Measurements from ENCODE around the gene ZNF608. TPM values are rescaled to one million over a fixed set of nuclear protein-coding genes. Genes with fewer than 3 reads are reported as not detected.
A peak's percentile ranks its signal among the peaks of the same experiment; 100 is the strongest.

Gene ZNF608
- total RNA-seq, 1 experiment from 2014 or later: 58.7 TPM

DNA sequence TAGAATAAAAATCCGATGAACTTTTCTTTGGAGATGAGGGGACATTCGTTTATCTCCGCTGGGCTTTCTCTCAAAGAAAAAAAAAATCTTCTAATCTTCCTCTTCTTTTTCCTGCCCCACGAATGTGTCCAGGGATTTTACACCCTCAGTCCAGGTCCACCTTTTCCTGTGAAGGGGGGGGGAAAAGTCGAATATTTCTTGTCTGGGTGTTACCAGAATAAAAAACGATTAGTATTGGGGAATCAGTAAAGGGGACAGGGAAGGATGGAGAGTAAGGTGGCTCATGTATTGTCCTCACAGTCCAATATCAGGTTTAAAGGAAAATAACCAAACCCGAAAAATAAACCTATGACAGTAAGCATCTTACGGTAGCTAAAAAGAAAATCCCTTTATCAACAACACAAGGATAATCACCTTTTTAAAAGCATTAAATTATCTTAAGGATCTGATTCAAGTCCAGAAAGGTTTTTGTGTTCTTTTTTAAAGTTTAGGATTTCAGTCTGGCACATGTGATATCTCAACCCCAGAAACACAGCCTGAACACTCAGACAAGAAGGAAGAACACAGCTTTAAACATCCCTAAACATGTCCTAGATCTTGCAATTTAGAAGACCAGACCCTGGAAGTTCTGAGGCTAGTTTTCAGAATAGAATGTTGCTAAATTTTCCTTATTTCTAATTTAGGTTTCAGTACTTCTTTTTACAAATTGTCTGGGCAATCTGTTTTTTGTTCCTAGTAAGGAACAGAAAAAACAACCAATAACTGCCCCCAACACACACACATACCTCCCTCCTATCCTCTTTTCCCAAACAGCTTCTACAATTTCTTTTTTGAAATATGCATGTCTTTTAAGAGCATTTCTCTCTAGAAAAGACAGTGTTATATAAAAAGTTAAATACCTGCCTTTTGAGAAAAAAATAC, 1.2 kb downstream of the ZNF608 start:
- no peak for DNase-seq
- H3K36me3 ChIP-seq (replicated peaks; ENCODE audit: control insufficient read depth, insufficient read depth, low read length): no peaks in the 10 kb centered on the region
- H3K27me3 ChIP-seq (ENCODE audit: control insufficient read depth, insufficient read depth, low read length): no peaks in the 10 kb centered on the region
- peak overlapping the region; percentile 77 for H3K4me3 ChIP-seq (ENCODE audit: insufficient read depth, low read depth, low read length)

DNA sequence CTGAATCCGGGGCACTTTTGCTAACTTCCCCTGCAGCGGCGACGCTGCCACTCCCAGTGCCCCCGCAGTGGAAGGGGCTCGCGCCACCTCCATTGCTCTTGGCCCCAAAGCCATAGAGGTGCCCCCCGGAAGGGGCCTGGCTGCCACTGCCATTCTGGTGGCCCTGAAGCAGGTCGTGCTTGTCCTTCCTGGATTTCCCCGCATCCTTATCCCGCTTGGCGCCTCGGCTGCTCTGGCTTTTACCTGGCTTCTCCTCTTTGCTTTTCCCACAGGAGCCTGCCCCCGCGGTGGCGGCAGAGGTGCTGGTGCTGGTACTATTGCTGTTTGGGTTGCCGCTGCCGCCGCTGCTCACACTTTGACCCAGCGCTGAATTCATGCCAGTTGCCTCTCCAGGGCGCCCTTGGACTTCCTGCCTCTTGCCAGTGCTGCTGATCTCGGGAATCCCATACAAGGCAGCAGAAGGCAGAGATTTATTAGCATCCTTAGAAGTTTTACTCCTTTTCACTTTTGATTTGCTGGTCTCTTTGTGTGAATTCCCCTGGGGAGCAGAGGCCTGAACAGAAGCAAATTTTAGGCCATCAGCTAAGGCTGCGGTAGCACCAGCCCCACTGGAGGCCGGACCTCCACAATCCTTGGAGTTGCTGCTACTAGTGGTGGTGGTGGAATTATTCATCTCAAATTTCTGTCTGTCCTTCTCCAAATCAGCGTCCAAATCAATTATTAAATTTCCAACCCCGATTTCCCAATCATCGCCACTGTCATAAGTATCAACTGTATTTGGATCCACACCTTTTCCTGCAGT, 2.1 kb downstream of the ZNF608 start:
- DNase-seq: peak; percentile 38
- Histone ChIP-seq H3K4me3 (ENCODE audit: insufficient read depth, low read depth, low read length) (peak overlapping the region; percentile 77), H3K36me3 (replicated peaks; ENCODE audit: control insufficient read depth, insufficient read depth, low read length) (no peaks in the 10 kb centered on the region), H3K27me3 (ENCODE audit: control insufficient read depth, insufficient read depth, low read length) (no peaks in the 10 kb centered on the region)

DNA sequence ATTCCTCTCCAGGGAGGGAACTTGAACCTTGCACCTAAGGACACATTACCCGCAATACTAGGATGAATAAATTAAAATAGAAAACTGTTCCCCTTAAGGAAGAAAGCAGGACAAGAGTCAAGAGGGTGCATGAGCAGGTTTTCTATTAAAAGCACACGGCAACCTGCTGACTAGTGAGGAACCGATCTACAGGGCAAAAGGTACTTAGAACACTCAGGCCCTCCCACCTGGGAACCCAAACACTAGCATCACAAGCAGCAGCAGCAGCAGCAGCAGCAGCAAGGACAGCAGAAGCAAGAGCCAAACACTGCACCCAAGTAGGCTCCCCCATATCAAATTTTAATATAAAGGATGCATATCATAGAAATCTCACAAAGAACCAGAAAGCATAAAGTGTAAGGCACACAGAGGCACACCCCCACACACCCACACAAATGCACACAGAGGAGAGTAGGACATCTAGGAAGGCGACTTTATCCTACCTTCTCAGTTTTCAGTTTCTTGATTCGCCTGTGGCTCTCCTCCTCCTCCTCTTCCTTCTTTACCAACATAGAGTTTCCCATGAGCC, 2.8 kb downstream of the ZNF608 start:
- no peak for DNase-seq
- Histone ChIP-seq H3K4me3 (ENCODE audit: insufficient read depth, low read depth, low read length) (peak overlapping the region; percentile 77), H3K27me3 (ENCODE audit: control insufficient read depth, insufficient read depth, low read length) (no peaks in the 10 kb centered on the region)

DNA sequence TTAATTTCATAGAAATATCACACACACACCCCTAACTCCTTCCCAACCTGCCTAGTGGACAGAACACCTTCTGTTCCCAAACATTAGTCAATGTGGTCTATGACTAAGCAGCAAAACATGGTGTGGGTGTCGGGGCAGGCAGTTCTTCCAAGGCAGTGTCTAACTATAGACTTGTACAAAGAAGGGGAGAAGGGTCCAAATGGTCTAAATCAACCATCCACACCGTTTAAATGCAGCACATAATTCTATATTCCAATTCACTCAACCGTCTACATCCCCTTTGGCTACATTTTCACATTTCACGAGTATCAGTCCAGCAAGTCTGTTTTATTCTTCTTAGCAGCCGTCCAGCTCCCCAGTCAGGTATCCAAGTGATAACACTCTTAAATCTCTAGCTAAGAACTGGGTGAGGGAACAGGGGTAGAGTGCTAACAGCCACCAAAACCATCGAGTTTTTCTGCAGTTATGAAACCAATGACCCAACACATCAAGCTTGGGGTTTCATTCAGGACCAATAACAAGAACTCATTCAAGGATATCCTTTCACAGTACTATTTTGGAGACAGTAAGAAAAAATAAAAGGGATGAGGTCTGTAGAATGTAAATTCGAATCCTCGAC, 3.3 kb downstream of the ZNF608 start:
- Histone ChIP-seq H3K27me3 (ENCODE audit: control insufficient read depth, insufficient read depth, low read length) (no peaks in the 10 kb centered on the region), H3K36me3 (replicated peaks; ENCODE audit: control insufficient read depth, insufficient read depth, low read length) (no peaks in the 10 kb centered on the region), H3K4me3 (ENCODE audit: insufficient read depth, low read depth, low read length) (peak overlapping the region; percentile 77)
- no peak for DNase-seq

More for the DNA sequence above, 2.8 kb downstream of the ZNF608 start:
- no peaks in the 10 kb centered on the region for H3K36me3 ChIP-seq (replicated peaks; ENCODE audit: control insufficient read depth, insufficient read depth, low read length)

GRCh38 chr5:124742521-124742920, 3.9 kb downstream of the ZNF608 start:
- Histone ChIP-seq H3K27me3 (ENCODE audit: control insufficient read depth, insufficient read depth, low read length) (no peaks in the 10 kb centered on the region), H3K36me3 (replicated peaks; ENCODE audit: control insufficient read depth, insufficient read depth, low read length) (no peaks in the 10 kb centered on the region), H3K4me3 (ENCODE audit: insufficient read depth, low read depth, low read length) (peak overlapping the region; percentile 14; the same call in 1 of the 2 replicates)
- no peak for DNase-seq

DNA sequence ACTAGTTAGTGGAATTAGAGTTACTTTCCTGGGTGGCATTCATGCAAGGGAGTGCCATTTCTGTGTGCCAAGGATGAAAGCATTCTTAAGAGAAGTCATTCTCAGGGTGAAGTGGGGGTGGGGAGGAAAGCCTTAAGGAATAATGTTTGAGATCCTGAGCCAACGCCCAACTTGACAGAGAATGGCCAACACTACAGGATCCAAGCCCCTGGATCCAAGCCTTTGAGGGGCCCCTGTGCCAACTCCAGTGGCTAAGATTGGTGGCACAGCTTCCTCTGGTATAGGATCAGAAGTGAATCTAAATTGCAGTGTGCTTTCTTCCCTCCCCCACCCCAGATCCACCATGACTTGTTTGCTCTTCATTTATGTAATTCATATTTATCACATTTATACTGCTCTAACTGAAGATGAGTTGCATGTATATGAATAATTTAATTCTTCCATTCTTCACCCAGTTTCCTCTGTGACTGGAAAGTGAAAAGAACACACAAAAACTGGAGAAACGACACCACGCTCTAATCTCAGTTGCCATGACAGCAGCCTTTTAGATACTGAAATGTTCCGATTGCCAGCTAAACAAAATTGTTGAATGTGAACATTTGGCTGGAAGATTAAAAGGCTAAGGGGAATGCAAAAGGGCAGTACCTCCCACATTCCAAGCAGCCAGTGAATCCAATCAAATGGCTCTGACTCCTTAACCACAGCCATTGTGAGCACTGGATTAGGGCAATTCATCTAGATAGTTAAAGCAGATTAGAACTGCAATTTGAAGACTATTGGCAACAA, 4.5 kb downstream of the ZNF608 start:
- DNase-seq: peak; percentile 37
- Histone ChIP-seq H3K27me3 (ENCODE audit: control insufficient read depth, insufficient read depth, low read length) (no peaks in the 10 kb centered on the region), H3K36me3 (replicated peaks; ENCODE audit: control insufficient read depth, insufficient read depth, low read length) (no peaks in the 10 kb centered on the region), H3K4me3 (ENCODE audit: insufficient read depth, low read depth, low read length) (peak overlapping the region; percentile 1; the same call in 1 of the 2 replicates)

GRCh38 chr5:124740991-124741583, 5.4 kb downstream of the ZNF608 start:
- H3K27me3 ChIP-seq (ENCODE audit: control insufficient read depth, insufficient read depth, low read length): no peaks in the 10 kb centered on the region
- no peak overlapping the region for H3K4me3 ChIP-seq (ENCODE audit: insufficient read depth, low read depth, low read length)
- no peak for DNase-seq
- H3K36me3 ChIP-seq (replicated peaks; ENCODE audit: control insufficient read depth, insufficient read depth, low read length): no peaks in the 10 kb centered on the region

GRCh38 chr5:124740071-124740470, 6.4 kb downstream of the ZNF608 start:
- no peak overlapping the region; the same call in 1 of the 2 replicates for H3K4me3 ChIP-seq (ENCODE audit: insufficient read depth, low read depth, low read length)
- no peak for DNase-seq
- no peaks in the 10 kb centered on the region for H3K36me3 ChIP-seq (replicated peaks; ENCODE audit: control insufficient read depth, insufficient read depth, low read length)
- H3K27me3 ChIP-seq (ENCODE audit: control insufficient read depth, insufficient read depth, low read length): no peaks in the 10 kb centered on the region

DNA sequence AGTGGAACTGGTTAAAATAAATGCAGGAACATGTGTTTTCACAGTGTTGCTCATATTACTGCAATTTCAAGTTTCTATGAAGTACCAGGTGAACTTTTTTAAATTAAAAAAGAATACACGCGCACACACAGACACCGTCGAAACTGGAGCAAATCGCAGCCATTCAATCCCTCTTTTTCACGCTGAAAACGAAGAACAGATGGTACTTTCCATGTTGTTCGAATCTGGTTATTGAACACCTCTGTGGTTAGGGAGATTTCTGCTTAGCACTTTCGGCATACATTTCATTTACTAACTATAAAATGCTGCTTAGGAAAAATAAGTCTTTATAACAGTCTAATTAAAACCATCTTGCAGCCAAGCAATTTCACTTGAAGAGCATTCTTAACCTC, 6.8 kb downstream of the ZNF608 start:
- Histone ChIP-seq H3K4me3 (ENCODE audit: insufficient read depth, low read depth, low read length) (no peak overlapping the region; the same call in 1 of the 2 replicates), H3K27me3 (ENCODE audit: control insufficient read depth, insufficient read depth, low read length) (no peaks in the 10 kb centered on the region), H3K36me3 (replicated peaks; ENCODE audit: control insufficient read depth, insufficient read depth, low read length) (no peaks in the 10 kb centered on the region)
- DNase-seq: no peak

GRCh38 chr5:124738681-124739633, 7.5 kb downstream of the ZNF608 start:
- DNase-seq: peak; percentile 69
- H3K36me3 ChIP-seq (replicated peaks; ENCODE audit: control insufficient read depth, insufficient read depth, low read length): no peaks in the 10 kb centered on the region
- H3K4me3 ChIP-seq (ENCODE audit: insufficient read depth, low read depth, low read length): no peak overlapping the region; the same call in 1 of the 2 replicates
- no peaks in the 10 kb centered on the region for H3K27me3 ChIP-seq (ENCODE audit: control insufficient read depth, insufficient read depth, low read length)

GRCh38 chr5:124737651-124738050, 8.8 kb downstream of the ZNF608 start:
- Histone ChIP-seq H3K36me3 (replicated peaks; ENCODE audit: control insufficient read depth, insufficient read depth, low read length) (no peaks in the 10 kb centered on the region), H3K27me3 (ENCODE audit: control insufficient read depth, insufficient read depth, low read length) (no peaks in the 10 kb centered on the region), H3K4me3 (ENCODE audit: insufficient read depth, low read depth, low read length) (no peak overlapping the region)
- DNase-seq: peak; percentile 28

DNA sequence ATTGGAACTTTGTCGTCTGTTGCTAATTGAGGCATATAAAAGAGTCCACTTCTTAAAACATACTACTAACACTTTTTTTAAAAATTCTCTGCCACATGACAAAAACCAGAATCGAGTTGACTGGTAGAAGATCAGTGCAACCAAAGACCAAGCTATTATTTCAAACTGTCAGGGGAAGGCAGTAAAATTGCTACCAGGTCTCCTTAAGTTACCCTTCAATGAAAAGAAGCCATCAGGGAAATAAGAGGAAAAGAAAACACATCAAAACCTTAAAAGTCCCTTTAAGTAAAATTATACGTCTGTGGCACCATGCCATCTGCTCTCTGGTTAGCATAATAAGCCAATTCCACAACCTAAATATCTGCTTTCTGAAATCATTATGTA, 9.6 kb downstream of the ZNF608 start:
- Histone ChIP-seq H3K4me3 (ENCODE audit: insufficient read depth, low read depth, low read length) (no peak overlapping the region), H3K27me3 (ENCODE audit: control insufficient read depth, insufficient read depth, low read length) (no peaks in the 10 kb centered on the region), H3K36me3 (replicated peaks; ENCODE audit: control insufficient read depth, insufficient read depth, low read length) (no peaks in the 10 kb centered on the region)
- DNase-seq: no peak
